ENCODE results near the gene CXorf66. TPM values are rescaled to one million over a fixed set of nuclear protein-coding genes. Genes with fewer than 3 reads are reported as not detected.
"Not testable (repeated sequence)": the region's sequence is repeated elsewhere in the genome, so short reads cannot be mapped to it uniquely, and the experiment has no call there.

Gene CXorf66
- total RNA-seq, 2 experiments from 2014 or later = not detected

- CTCF ChIA-PET; H3K27ac Mint-ChIP-seq; H3K36me3 Mint-ChIP-seq (ENCODE audit: low read depth); DNase-seq; H3K4me3 Mint-ChIP-seq; POLR2A ChIA-PET; H3K27me3 Mint-ChIP-seq (ENCODE audit: low read depth); H3K9me3 Mint-ChIP-seq (ENCODE audit: insufficient read depth); ATAC-seq: not testable (repeated sequence)
- H3K4me1 Mint-ChIP-seq (ENCODE audit: low read depth) = peaks cover 11% of the 10 kb centered on the region
Observed at GRCh38 chrX:139921142-139921541, 44.2 kb downstream of the CXorf66 start.

DNA sequence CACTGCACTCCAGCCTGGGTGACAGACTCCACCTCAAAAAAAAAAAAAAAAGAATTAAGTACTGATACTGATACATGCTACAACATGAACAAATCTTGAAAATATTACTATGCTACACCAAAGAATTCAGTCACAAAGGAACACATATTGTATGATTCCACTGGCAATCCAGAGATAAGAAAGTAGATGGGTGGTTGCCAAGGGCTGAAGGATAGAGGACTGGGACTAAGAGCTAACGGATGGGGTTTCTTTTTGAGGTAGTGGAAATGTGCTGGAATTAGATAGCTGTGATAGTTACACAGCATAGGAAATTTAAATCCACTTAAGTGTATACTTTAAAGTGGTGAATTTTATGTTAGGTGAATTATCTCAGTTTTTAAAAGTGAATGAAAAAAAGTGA is 45.0 kb downstream of the CXorf66 start:
- DNase-seq (no peak), ATAC-seq (no peak)
- Mint-ChIP-seq H3K9me3 (ENCODE audit: insufficient read depth) (no peaks in the 10 kb centered on the region), H3K36me3 (ENCODE audit: low read depth) (peaks cover 5% of the 10 kb centered on the region), H3K27ac (no peak overlapping the region), H3K4me1 (ENCODE audit: low read depth) (peaks cover 6% of the 10 kb centered on the region), H3K4me3 (no peak overlapping the region), H3K27me3 (ENCODE audit: low read depth) (no peaks in the 10 kb centered on the region)
- ChIA-PET POLR2A (no interaction called here), CTCF (no interaction called here)

- no peak for DNase-seq
- no peak overlapping the region for H3K4me3 Mint-ChIP-seq
- ATAC-seq = no peak
- peaks cover 7% of the 10 kb centered on the region for H3K4me1 Mint-ChIP-seq (ENCODE audit: low read depth)
- peaks cover 7% of the 10 kb centered on the region for H3K36me3 Mint-ChIP-seq (ENCODE audit: low read depth)
- POLR2A ChIA-PET = no interaction called here
- H3K27me3 Mint-ChIP-seq (ENCODE audit: low read depth) = no peaks in the 10 kb centered on the region
- CTCF ChIA-PET = no interaction called here
- no peaks in the 10 kb centered on the region for H3K9me3 Mint-ChIP-seq (ENCODE audit: insufficient read depth)
- no peak overlapping the region for H3K27ac Mint-ChIP-seq
Observed at GRCh38 chrX:139914421-139914820, 50.9 kb downstream of the CXorf66 start.

DNA sequence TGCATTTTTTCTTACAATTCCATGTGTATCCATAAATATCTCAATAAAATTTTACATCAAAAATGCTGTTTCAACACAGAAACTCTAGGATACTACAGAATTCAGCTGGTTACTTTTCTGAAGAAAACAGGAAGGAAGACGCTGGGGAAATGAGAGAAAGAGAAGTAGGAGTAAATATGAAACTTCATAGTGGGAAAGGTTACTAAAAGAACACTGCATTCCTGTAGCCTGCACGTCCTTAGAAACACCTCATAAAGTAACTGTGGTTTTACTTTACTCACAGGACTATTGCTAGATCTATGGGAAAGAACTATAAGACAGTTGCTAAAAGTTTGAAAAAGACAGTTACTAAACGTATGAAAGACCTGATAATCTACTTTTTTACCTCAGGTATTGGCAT is 55.6 kb downstream of the CXorf66 start:
- peaks cover 7% of the 10 kb centered on the region for H3K36me3 Mint-ChIP-seq (ENCODE audit: low read depth)
- ChIA-PET POLR2A (no interaction called here), CTCF (no interaction called here)
- H3K4me3 Mint-ChIP-seq = no peak overlapping the region
- no peak overlapping the region for H3K27ac Mint-ChIP-seq
- H3K9me3 Mint-ChIP-seq (ENCODE audit: insufficient read depth) = no peaks in the 10 kb centered on the region
- DNase-seq (no peak), ATAC-seq (no peak)
- H3K4me1 Mint-ChIP-seq (ENCODE audit: low read depth) = peaks cover 17% of the 10 kb centered on the region
- no peaks in the 10 kb centered on the region for H3K27me3 Mint-ChIP-seq (ENCODE audit: low read depth)

- Mint-ChIP-seq H3K4me1 (ENCODE audit: low read depth) (peaks cover 17% of the 10 kb centered on the region), H3K27ac (no peak overlapping the region), H3K4me3 (no peak overlapping the region), H3K27me3 (ENCODE audit: low read depth) (no peaks in the 10 kb centered on the region), H3K36me3 (ENCODE audit: low read depth) (peaks cover 2% of the 10 kb centered on the region), H3K9me3 (ENCODE audit: insufficient read depth) (no peaks in the 10 kb centered on the region)
- ATAC-seq (no peak), DNase-seq (no peak)
- CTCF ChIA-PET = interaction anchor here (0.7 kb wide), 1 partner anchor 343 kb away, joined by 3 read pairs; no protein-coding TSS in a partner anchor
- POLR2A ChIA-PET = no interaction called here
Observed at GRCh38 chrX:139907078-139907477, 58.2 kb downstream of the CXorf66 start.

GRCh38 chrX:139905743-139906142 is 59.6 kb downstream of the CXorf66 start:
- ChIA-PET CTCF (no interaction called here), POLR2A (no interaction called here)
- ATAC-seq (no peak), DNase-seq (no peak)
- Mint-ChIP-seq H3K27me3 (ENCODE audit: low read depth) (no peaks in the 10 kb centered on the region), H3K9me3 (ENCODE audit: insufficient read depth) (no peaks in the 10 kb centered on the region), H3K36me3 (ENCODE audit: low read depth) (no peaks in the 10 kb centered on the region), H3K4me3 (no peak overlapping the region), H3K27ac (no peak overlapping the region), H3K4me1 (ENCODE audit: low read depth) (peaks cover 17% of the 10 kb centered on the region)

Small RNAs within 50 kb of the gene (microRNA-seq; reads per million reads assigned to microRNA genes)
- 166 reads per million, percentile 67 among the genes with 10 or more reads in this experiment for gene MIR505

Other genes with a start within 250 kb of the CXorf66 start
- gene ATP11C, start 32.5 kb downstream of the CXorf66 start, total RNA-seq = 10 to 100 TPM; 11.8 TPM